ENCODE measurements around the gene SYT7. TPM values are rescaled to one million over a fixed set of nuclear protein-coding genes. Genes with fewer than 3 reads are reported as not detected.

The SYT7 gene
- total RNA-seq, 2 donors from 2014 or later, result 2.0 to 3.4 TPM

- no peak for DNase-seq
- Histone ChIP-seq H3K9ac (ENCODE audit: extremely low read depth, low read length, poor library complexity, severe bottlenecking) (no peak overlapping the region), H3K4me1 (ENCODE audit: control insufficient read depth, insufficient read depth, low read length) (no peaks in the 10 kb centered on the region), H3K27me3 (ENCODE audit: control insufficient read depth, insufficient read depth, low read length, poor library complexity, severe bottlenecking) (no peaks in the 10 kb centered on the region), H3K36me3 (ENCODE audit: control insufficient read depth, insufficient read depth, low read length) (no peaks in the 10 kb centered on the region), H3K4me3 (ENCODE audit: low read length) (no peak overlapping the region), H3K9me3 (ENCODE audit: control insufficient read depth, low read length) (no peaks in the 10 kb centered on the region), H3K27ac (ENCODE audit: low read depth, low read length) (no peak overlapping the region)
- TF ChIP-seq CTCF (conservative IDR thresholded peaks at IDR 0.05), result no peak
- H3K36me3 Mint-ChIP-seq (ENCODE audit: low read depth), result no peaks in the 10 kb centered on the region
- 92 to 100% methylated on average over 3 of the region's 3 CpGs for WGBS, 2 experiments (ENCODE audit: insufficient coverage in 1 of 2, insufficient read length in 1 of 2)
- H3K4me1 Mint-ChIP-seq, result peaks cover 9% of the 10 kb centered on the region
- no peaks in the 10 kb centered on the region for H3K9me3 Mint-ChIP-seq
- H3K27ac Mint-ChIP-seq, result no peak overlapping the region
- H3K4me3 Mint-ChIP-seq, result no peak overlapping the region
- no peaks in the 10 kb centered on the region for H3K27me3 Mint-ChIP-seq (ENCODE audit: insufficient read depth)
Observed at GRCh38 chr11:61625525-61625924, 44.6 kb upstream of the SYT7 start.

- Histone ChIP-seq H3K9ac (ENCODE audit: extremely low read depth, low read length, poor library complexity, severe bottlenecking) (no peak overlapping the region), H3K4me3 (ENCODE audit: low read length) (no peak overlapping the region), H3K9me3 (ENCODE audit: control insufficient read depth, low read length) (no peaks in the 10 kb centered on the region), H3K4me1 (ENCODE audit: control insufficient read depth, insufficient read depth, low read length) (no peaks in the 10 kb centered on the region), H3K36me3 (ENCODE audit: control insufficient read depth, insufficient read depth, low read length) (no peaks in the 10 kb centered on the region), H3K27ac (ENCODE audit: low read depth, low read length) (no peak overlapping the region), H3K27me3 (ENCODE audit: control insufficient read depth, insufficient read depth, low read length, poor library complexity, severe bottlenecking) (no peaks in the 10 kb centered on the region)
- DNase-seq, result peak; percentile 86
- Mint-ChIP-seq H3K9me3 (no peaks in the 10 kb centered on the region), H3K4me3 (no peak overlapping the region), H3K4me1 (peaks cover 13% of the 10 kb centered on the region), H3K36me3 (ENCODE audit: low read depth) (no peaks in the 10 kb centered on the region), H3K27me3 (ENCODE audit: insufficient read depth) (peaks cover 2% of the 10 kb centered on the region), H3K27ac (no peak overlapping the region)
- TF ChIP-seq CTCF (conservative IDR thresholded peaks at IDR 0.05), result no peak
- WGBS, 2 experiments (ENCODE audit: insufficient coverage in 1 of 2, insufficient read length in 1 of 2), result 80 to 81% methylated on average over 3 to 7 of the region's 7 CpGs
Observed at GRCh38 chr11:61621917-61622585, 41.2 kb upstream of the SYT7 start.

GRCh38 chr11:61619471-61620226 lies 38.8 kb upstream of the SYT7 start:
- Histone ChIP-seq H3K4me1 (ENCODE audit: control insufficient read depth, insufficient read depth, low read length) (no peaks in the 10 kb centered on the region), H3K27ac (ENCODE audit: low read depth, low read length) (no peak overlapping the region), H3K9ac (ENCODE audit: extremely low read depth, low read length, poor library complexity, severe bottlenecking) (no peak overlapping the region), H3K4me3 (ENCODE audit: low read length) (no peak overlapping the region), H3K36me3 (ENCODE audit: control insufficient read depth, insufficient read depth, low read length) (no peaks in the 10 kb centered on the region), H3K9me3 (ENCODE audit: control insufficient read depth, low read length) (no peaks in the 10 kb centered on the region), H3K27me3 (ENCODE audit: control insufficient read depth, insufficient read depth, low read length, poor library complexity, severe bottlenecking) (no peaks in the 10 kb centered on the region)
- peaks cover 7% of the 10 kb centered on the region for H3K4me1 Mint-ChIP-seq
- H3K9me3 Mint-ChIP-seq, result no peaks in the 10 kb centered on the region
- no peak for TF ChIP-seq CTCF (conservative IDR thresholded peaks at IDR 0.05)
- no peaks in the 10 kb centered on the region for H3K36me3 Mint-ChIP-seq (ENCODE audit: low read depth)
- no peak for DNase-seq
- 82 to 90% methylated on average over 3 to 6 of the region's 6 CpGs for WGBS, 2 experiments (ENCODE audit: insufficient coverage in 1 of 2, insufficient read length in 1 of 2)
- H3K4me3 Mint-ChIP-seq, result no peak overlapping the region
- H3K27me3 Mint-ChIP-seq (ENCODE audit: insufficient read depth), result peaks cover 2% of the 10 kb centered on the region
- no peak overlapping the region for H3K27ac Mint-ChIP-seq

Data from endodermal cell (in vitro differentiated cells).